ENCODE data around the gene PTGES3L.

The PTGES3L gene

GRCh38 chr17:42985225-42985624 lies 5.3 kb upstream of the PTGES3L start:
- TF ChIP-seq CEBPB (IDR thresholded peaks at IDR 0.05) (no peak), TEAD4 (IDR thresholded peaks at IDR 0.05) (no peak), TCF12 (IDR thresholded peaks at IDR 0.05; ENCODE audit: low read depth) (no peak), TAF1 (IDR thresholded peaks at IDR 0.05; ENCODE audit: low read depth) (no peak), EGR1 (IDR thresholded peaks at IDR 0.05) (no peak), RAD21 (IDR thresholded peaks at IDR 0.05; ENCODE audit: low read depth) (no peak)
- TF ChIP-seq, protein P1, sequence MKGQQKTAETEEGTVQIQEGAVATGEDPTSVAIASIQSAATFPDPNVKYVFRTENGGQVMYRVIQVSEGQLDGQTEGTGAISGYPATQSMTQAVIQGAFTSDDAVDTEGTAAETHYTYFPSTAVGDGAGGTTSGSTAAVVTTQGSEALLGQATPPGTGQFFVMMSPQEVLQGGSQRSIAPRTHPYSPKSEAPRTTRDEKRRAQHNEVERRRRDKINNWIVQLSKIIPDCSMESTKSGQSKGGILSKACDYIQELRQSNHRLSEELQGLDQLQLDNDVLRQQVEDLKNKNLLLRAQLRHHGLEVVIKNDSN (IDR thresholded peaks at IDR 0.05): no peak

DNA sequence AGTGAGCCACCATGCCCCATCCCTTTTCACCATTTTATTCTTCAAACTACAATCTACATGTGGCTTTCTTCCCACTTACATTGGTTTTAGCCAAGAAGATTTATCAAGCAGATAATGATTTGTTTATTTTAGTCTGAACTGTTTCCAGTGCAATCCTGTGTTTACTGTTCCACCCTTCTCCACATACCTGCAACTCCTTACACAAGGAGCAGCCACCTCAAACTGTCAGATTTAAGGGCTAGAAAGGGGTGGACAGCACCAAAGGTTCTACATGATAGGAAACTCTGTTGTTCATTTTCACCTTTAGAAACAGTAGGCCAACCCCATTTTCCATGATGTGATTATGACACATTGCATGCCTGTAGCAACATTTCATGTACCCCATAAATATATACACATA lies 2.4 kb upstream of the PTGES3L start:
- TF ChIP-seq YY1 (IDR thresholded peaks at IDR 0.05; ENCODE audit: low read depth) (no peak), NFIC (IDR thresholded peaks at IDR 0.05) (no peak), REST (IDR thresholded peaks at IDR 0.05; ENCODE audit: low read depth) (no peak), FOXM1 (IDR thresholded peaks at IDR 0.05; ENCODE audit: borderline replicate concordance, low read depth) (no peak), EGR1 (IDR thresholded peaks at IDR 0.05) (no peak), CREB1 (IDR thresholded peaks at IDR 0.05; ENCODE audit: low read depth) (no peak), RAD21 (IDR thresholded peaks at IDR 0.05; ENCODE audit: low read depth) (no peak), ZBTB7A (IDR thresholded peaks at IDR 0.05; ENCODE audit: low read depth) (no peak), TAF1 (IDR thresholded peaks at IDR 0.05; ENCODE audit: low read depth) (no peak)
- TF ChIP-seq, protein P2, sequence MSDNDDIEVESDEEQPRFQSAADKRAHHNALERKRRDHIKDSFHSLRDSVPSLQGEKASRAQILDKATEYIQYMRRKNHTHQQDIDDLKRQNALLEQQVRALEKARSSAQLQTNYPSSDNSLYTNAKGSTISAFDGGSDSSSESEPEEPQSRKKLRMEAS (IDR thresholded peaks at IDR 0.05): no peak
- TF ChIP-seq, protein P1 (IDR thresholded peaks at IDR 0.05): no peak

GRCh38 chr17:42980766-42981397 lies 1.0 kb upstream of the PTGES3L start:
- TF ChIP-seq RAD21 (IDR thresholded peaks at IDR 0.05; ENCODE audit: low read depth): peak; percentile 26; the same call in 1 of the 2 replicates
- TF ChIP-seq CEBPB (IDR thresholded peaks at IDR 0.05): no peak
- TF ChIP-seq EGR1 (IDR thresholded peaks at IDR 0.05): no peak
- TF ChIP-seq TAF1 (IDR thresholded peaks at IDR 0.05; ENCODE audit: low read depth): 0 out of 2 replicates have a peak, but pooled peaks have one; percentile 34
- TF ChIP-seq YY1 (IDR thresholded peaks at IDR 0.05; ENCODE audit: low read depth): no peak
- TF ChIP-seq, protein P2 (IDR thresholded peaks at IDR 0.05): peak; percentile 87

GRCh38 chr17:42980274-42980765 lies 440 bp upstream of the PTGES3L start, which contains the start of gene RUNDC1:
Gene RUNDC1, plus strand, starts transcription at chr17:42980565. Its CDS starts 12 bp downstream, at chr17:42980577.
- no peak for TF ChIP-seq EP300 (IDR thresholded peaks at IDR 0.05; ENCODE audit: borderline replicate concordance)
- TF ChIP-seq NFIC (IDR thresholded peaks at IDR 0.05): no peak
- TF ChIP-seq TAF1 (IDR thresholded peaks at IDR 0.05; ENCODE audit: low read depth): peak; percentile 91
- TF ChIP-seq YY1 (IDR thresholded peaks at IDR 0.05; ENCODE audit: low read depth): peak; percentile 97
- TF ChIP-seq TEAD4 (IDR thresholded peaks at IDR 0.05): peak; percentile 4; the same call in 1 of the 2 replicates
- peak; percentile 47; the same call in 1 of the 2 replicates for TF ChIP-seq TCF12 (IDR thresholded peaks at IDR 0.05; ENCODE audit: low read depth)
- TF ChIP-seq CREB1 (IDR thresholded peaks at IDR 0.05; ENCODE audit: low read depth): 0 out of 2 replicates have a peak, but pooled peaks have one; percentile 15
- TF ChIP-seq ZBTB7A (IDR thresholded peaks at IDR 0.05; ENCODE audit: low read depth): no peak

DNA sequence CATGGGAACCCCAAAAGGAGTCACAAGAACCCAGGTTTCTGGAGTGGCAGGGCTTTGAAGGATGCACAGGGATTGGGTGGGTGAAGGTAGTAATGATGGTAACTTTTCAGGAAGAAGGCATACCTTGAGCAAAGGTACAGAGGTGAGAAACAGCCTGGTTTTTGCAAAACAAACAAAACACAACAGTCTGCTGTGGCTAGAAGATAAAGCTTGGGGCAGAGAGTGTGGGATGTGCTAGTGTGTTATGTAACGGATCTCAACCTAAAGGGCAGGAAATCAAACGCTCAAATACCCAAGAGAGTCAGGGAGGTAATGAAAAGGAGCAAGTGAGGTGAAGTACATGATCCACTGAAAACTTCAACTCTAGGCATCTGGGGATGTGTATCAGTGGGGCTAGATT lies 4.6 kb downstream of the PTGES3L start:
- TF ChIP-seq REST (IDR thresholded peaks at IDR 0.05; ENCODE audit: low read depth): no peak
- no peak for TF ChIP-seq RAD21 (IDR thresholded peaks at IDR 0.05; ENCODE audit: low read depth)
- no peak for TF ChIP-seq EGR1 (IDR thresholded peaks at IDR 0.05)
- TF ChIP-seq NFIC (IDR thresholded peaks at IDR 0.05): no peak
- no peak for TF ChIP-seq FOXM1 (IDR thresholded peaks at IDR 0.05; ENCODE audit: borderline replicate concordance, low read depth)
- TF ChIP-seq TCF12 (IDR thresholded peaks at IDR 0.05; ENCODE audit: low read depth): no peak
- TF ChIP-seq YY1 (IDR thresholded peaks at IDR 0.05; ENCODE audit: low read depth): no peak
- no peak for TF ChIP-seq EP300 (IDR thresholded peaks at IDR 0.05; ENCODE audit: borderline replicate concordance)
- no peak for TF ChIP-seq CEBPB (IDR thresholded peaks at IDR 0.05)

- no peak for TF ChIP-seq RAD21 (IDR thresholded peaks at IDR 0.05; ENCODE audit: low read depth)
- TF ChIP-seq CEBPB (IDR thresholded peaks at IDR 0.05): no peak
- no peak for TF ChIP-seq TEAD4 (IDR thresholded peaks at IDR 0.05)
- TF ChIP-seq EP300 (IDR thresholded peaks at IDR 0.05; ENCODE audit: borderline replicate concordance): no peak
These were observed 8.3 kb downstream of the PTGES3L start for GRCh38 chr17:42971589-42971988.

All from Ishikawa (cell line).